SK-N-SH (cell line): ENCODE data around the gene APRT. TPM values are rescaled to one million over a fixed set of nuclear protein-coding genes. Genes with fewer than 3 reads are reported as not detected.

Source experiments
- CTCF ChIA-PET: fragments of 300-600, 350-600 bp; formaldehyde crosslinking; extraction: SDS; loops from one replicate; lab custom pipeline; 2021; lab: Yijun Ruan, JAX
- POLR2A ChIA-PET: fragments of 350-600 bp; sonication (Branson Sonifier 250); formaldehyde crosslinking; extraction: SDS; loops from one replicate; lab custom pipeline; 2020; ENCODE audit warnings: antibody characterized with exemption, inconsistent platforms; lab: Yijun Ruan, JAX
- DNase-seq: peaks from one replicate; pipeline ENCODE4 v3.0.0; 2012
- H2AFZ ChIP-seq: fragments of 200-600 bp; sonication (generic); 2 replicates; pipeline ENCODE4 v1.8.1; 2016; ENCODE audit warnings: antibody characterized with exemption, mild to moderate bottlenecking, low read depth
- H3F3A ChIP-seq: fragments of 200-600 bp; sonication (generic); replicated peaks from 2 replicates; pipeline ENCODE3; 2016; ENCODE audit warnings: antibody characterized with exemption, mild to moderate bottlenecking; ENCODE audit not compliant: insufficient read depth
- H3K27ac ChIP-seq, 2 experiments: fragments of 200-500 bp in 1 of 2; fragments of 200-600 bp in 1 of 2; sonication (Bioruptor generic) in 1 of 2; sonication (generic), shearing (Covaris generic) in 1 of 2; 2 replicates each; pipeline versions ENCODE4 v1.5.1 to v1.6.1; 2014 to 2016; ENCODE audit warnings: low read depth in 2 of 2, inconsistent platforms in 1 of 2, low read length in 1 of 2, mild to moderate bottlenecking in 1 of 2, mixed read lengths in 1 of 2
- H3K27me3 ChIP-seq: fragments of 200-600 bp; sonication (generic), shearing (Covaris generic); 2 replicates; pipeline ENCODE4 v1.6.1; 2016; ENCODE audit warnings: mixed run types; ENCODE audit not compliant: insufficient read depth
- H3K36me3 ChIP-seq, 2 experiments: fragments of 200-500 bp in 1 of 2; fragments of 200-600 bp in 1 of 2; sonication (Bioruptor generic) in 1 of 2; sonication (generic) in 1 of 2; replicated peaks in 1 of 2; 2 replicates each; pipeline versions ENCODE3 to v1.5.1; 2014 to 2016; ENCODE audit warnings: low read length in 1 of 2, mild to moderate bottlenecking in 1 of 2; ENCODE audit not compliant: insufficient read depth in 2 of 2, control insufficient read depth in 1 of 2
- H3K4me1 ChIP-seq, 2 experiments: fragments of 200-500 bp in 1 of 2; fragments of 200-600 bp in 1 of 2; sonication (Bioruptor generic) in 1 of 2; sonication (generic), shearing (Covaris generic) in 1 of 2; 2 replicates each; pipeline versions ENCODE4 v1.5.1 to v1.6.1; 2014 to 2016; ENCODE audit warnings: low read depth in 1 of 2, low read length in 1 of 2, mixed run types in 1 of 2; ENCODE audit not compliant: insufficient read depth in 2 of 2, control insufficient read depth in 1 of 2
- H3K4me2 ChIP-seq: fragments of 200-600 bp; sonication (generic), shearing (Covaris generic); 2 replicates; pipeline ENCODE4 v1.6.1; 2017; ENCODE audit warnings: mixed run types
- H3K4me3 ChIP-seq, 2 experiments: fragments of 200-500 bp in 1 of 2; fragments of 200-600 bp in 1 of 2; sonication (Bioruptor generic) in 1 of 2; sonication (generic), shearing (Covaris generic) in 1 of 2; 2 replicates each; pipeline versions ENCODE4 v1.5.1 to v1.8.1; 2014 to 2016; ENCODE audit warnings: low read depth in 2 of 2, inconsistent platforms in 1 of 2, low read length in 1 of 2, mild to moderate bottlenecking in 1 of 2, mixed read lengths in 1 of 2, moderate library complexity in 1 of 2
- H3K79me2 ChIP-seq: fragments of 200-600 bp; sonication (generic); 2 replicates; pipeline ENCODE4 v1.8.1; 2017; ENCODE audit warnings: mild to moderate bottlenecking; ENCODE audit not compliant: insufficient read depth
- H3K9ac ChIP-seq: fragments of 200-600 bp; sonication (generic); 2 replicates; pipeline ENCODE4 v1.6.1; 2017; ENCODE audit warnings: mixed run types
- H3K9me2 ChIP-seq: fragments of 200-600 bp; sonication (generic); 2 replicates; pipeline ENCODE4 v1.6.1; 2017; ENCODE audit warnings: mixed run types
- H3K9me3 ChIP-seq: fragments of 200-600 bp; sonication (generic); 2 replicates; pipeline ENCODE4 v1.6.1; 2017; ENCODE audit warnings: mixed run types, mild to moderate bottlenecking, moderate library complexity
- H4K20me1 ChIP-seq: fragments of 200-600 bp; sonication (generic); 2 replicates; pipeline ENCODE4 v1.6.1; 2017; ENCODE audit warnings: mild to moderate bottlenecking, mixed run types; ENCODE audit not compliant: insufficient read depth
- ELF1 ChIP-seq: IDR thresholded peaks from 2 replicates; pipeline ENCODE4 v1.4.0; 2012
- EP300 ChIP-seq, 2 experiments: IDR thresholded peaks; 2 replicates each; pipeline versions ENCODE4 v1.4.0 to v1.6.1; 2012; ENCODE audit warnings: borderline replicate concordance in 1 of 2, low read depth in 1 of 2, low read length in 1 of 2
- EZH2phosphoT487 ChIP-seq: fragments of 200-600 bp; sonication (generic); IDR thresholded peaks from 2 replicates; pipeline ENCODE4 v1.6.1; 2017; ENCODE audit warnings: low read depth, mixed run types, mild to moderate bottlenecking, antibody characterized with exemption, moderate library complexity, borderline replicate concordance
- FOSL2 ChIP-seq: IDR thresholded peaks from 2 replicates; pipeline ENCODE4 v1.4.0; 2012; ENCODE audit warnings: low read depth, mild to moderate bottlenecking, moderate library complexity, borderline replicate concordance
- FOXJ3 ChIP-seq: sonication (generic); formaldehyde crosslinking; IDR thresholded peaks from 2 replicates; pipeline ENCODE4 v1.5.1; 2020; ENCODE audit warnings: mild to moderate bottlenecking, missing genetic modification reagents
- GABPA ChIP-seq: IDR thresholded peaks from 2 replicates; pipeline ENCODE4 v1.4.0; 2012; ENCODE audit warnings: low read depth, mild to moderate bottlenecking
- NFIC ChIP-seq: IDR thresholded peaks from 2 replicates; pipeline ENCODE4 v1.4.0; 2012; ENCODE audit warnings: borderline replicate concordance
- NRF1 ChIP-seq: IDR thresholded peaks from 2 replicates; pipeline ENCODE4 v1.6.1; 2012; ENCODE audit warnings: low read depth, mild to moderate bottlenecking, low read length
- SIN3A ChIP-seq: IDR thresholded peaks from 2 replicates; pipeline ENCODE4 v1.6.1; 2012; ENCODE audit warnings: low read depth, mild to moderate bottlenecking, low read length, moderate library complexity, borderline replicate concordance
- SMC3 ChIP-seq: IDR thresholded peaks from 2 replicates; pipeline ENCODE4 v1.6.1; 2012; ENCODE audit warnings: low read depth, low read length, improper control_type of control experiment
- WGBS: methylation state at CpG from one replicate; pipeline ENCODE4 v1.1.6; 2017; ENCODE audit warnings: low lambda C conversion rate; 5-methylcytosine and 5-hydroxymethylcytosine counted together
- polyA plus RNA-seq, 3 experiments: library from polyadenylated mRNA; depleted of rRNA; stranded (reverse); fragments of >200 nt; gene quantifications; 2 replicates each; pipeline ENCODE4 v1.2.3, GENCODE V29; 2012
- TF ChIP-seq, protein P1 (sequence below): IDR thresholded peaks from 2 replicates; pipeline ENCODE4; 2012
- TF ChIP-seq, protein P2 (sequence below): IDR thresholded peaks from 2 replicates; pipeline ENCODE4 v1.4.0; 2012; ENCODE audit warnings: low read depth, borderline replicate concordance

APRT gene
- polyA plus RNA-seq, 1 of the 3 experiments (the other 2 are of a cell fraction): 192 TPM

- Histone ChIP-seq H3K4me3 (no peak overlapping the region), H3K4me1 (peaks cover 22 to 40% of the 10 kb centered on the region in 2 experiments; a peak in 3 of 4 replicates), H3K79me2 (peaks cover 94% of the 10 kb centered on the region), H3K9ac (no peak overlapping the region), H3K9me2 (no peaks in the 10 kb centered on the region), H3F3A (peaks cover 34% of the 10 kb centered on the region), H3K36me3 (no peaks in the 10 kb centered on the region), H4K20me1 (peaks cover 94% of the 10 kb centered on the region), H3K27ac (peak overlapping the region in 1 of 2 experiments; percentile 28; a peak in 1 of 4 replicates), H3K4me2 (0 out of 2 replicates have a peak overlapping the region, but pooled peaks have one; percentile 76)
- 92% methylated on average over 10 of the region's 32 CpGs for WGBS
- POLR2A ChIA-PET: no interaction called here
- DNase-seq: no peak
- TF ChIP-seq NRF1 (no peak), FOSL2 (no peak), NFIC (no peak), SMC3 (no peak), SIN3A (no peak), ELF1 (no peak), EP300 (IDR thresholded peaks at IDR 0.05; ENCODE audit: borderline replicate concordance in 1 of 2, low read depth in 1 of 2, low read length in 1 of 2) (no peak), EZH2phosphoT487 (no peak), FOXJ3 (CRISPR knock-in tag) (no peak), GABPA (no peak)
- TF ChIP-seq, protein P1, sequence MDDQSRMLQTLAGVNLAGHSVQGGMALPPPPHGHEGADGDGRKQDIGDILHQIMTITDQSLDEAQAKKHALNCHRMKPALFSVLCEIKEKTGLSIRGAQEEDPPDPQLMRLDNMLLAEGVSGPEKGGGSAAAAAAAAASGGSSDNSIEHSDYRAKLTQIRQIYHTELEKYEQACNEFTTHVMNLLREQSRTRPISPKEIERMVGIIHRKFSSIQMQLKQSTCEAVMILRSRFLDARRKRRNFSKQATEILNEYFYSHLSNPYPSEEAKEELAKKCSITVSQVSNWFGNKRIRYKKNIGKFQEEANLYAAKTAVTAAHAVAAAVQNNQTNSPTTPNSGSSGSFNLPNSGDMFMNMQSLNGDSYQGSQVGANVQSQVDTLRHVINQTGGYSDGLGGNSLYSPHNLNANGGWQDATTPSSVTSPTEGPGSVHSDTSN: no peak
- TF ChIP-seq, protein P2, sequence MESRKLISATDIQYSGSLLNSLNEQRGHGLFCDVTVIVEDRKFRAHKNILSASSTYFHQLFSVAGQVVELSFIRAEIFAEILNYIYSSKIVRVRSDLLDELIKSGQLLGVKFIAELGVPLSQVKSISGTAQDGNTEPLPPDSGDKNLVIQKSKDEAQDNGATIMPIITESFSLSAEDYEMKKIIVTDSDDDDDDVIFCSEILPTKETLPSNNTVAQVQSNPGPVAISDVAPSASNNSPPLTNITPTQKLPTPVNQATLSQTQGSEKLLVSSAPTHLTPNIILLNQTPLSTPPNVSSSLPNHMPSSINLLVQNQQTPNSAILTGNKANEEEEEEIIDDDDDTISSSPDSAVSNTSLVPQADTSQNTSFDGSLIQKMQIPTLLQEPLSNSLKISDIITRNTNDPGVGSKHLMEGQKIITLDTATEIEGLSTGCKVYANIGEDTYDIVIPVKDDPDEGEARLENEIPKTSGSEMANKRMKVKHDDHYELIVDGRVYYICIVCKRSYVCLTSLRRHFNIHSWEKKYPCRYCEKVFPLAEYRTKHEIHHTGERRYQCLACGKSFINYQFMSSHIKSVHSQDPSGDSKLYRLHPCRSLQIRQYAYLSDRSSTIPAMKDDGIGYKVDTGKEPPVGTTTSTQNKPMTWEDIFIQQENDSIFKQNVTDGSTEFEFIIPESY: no peak
- TF ChIP-seq, all 33 proteins: peak for 0
- Histone ChIP-seq H3K9me3 (no peaks in the 10 kb centered on the region), H2AFZ (no peak overlapping the region), H3K27me3 (no peaks in the 10 kb centered on the region)
- CTCF ChIA-PET: interaction anchor here (0.6 to 30.9 kb wide), 5 partner anchors 19 to 41 kb away, joined by 3 to 540 read pairs (median 4); no protein-coding TSS in a partner anchor
Observed at GRCh38 chr16:88774544-88775393, 37.0 kb downstream of the APRT start.
